Transverse colon (tissue), 4 donors: Measurements from ENCODE around the gene ZNF841. TPM values are rescaled to one million over a fixed set of nuclear protein-coding genes. Genes with fewer than 3 reads are reported as not detected.

Experiments
- DNase-seq: peaks from one replicate; pipeline ENCODE4 v3.0.0-alpha.2; 2019
- H3K27ac ChIP-seq, 4 donors: fragments of 200-600 bp; sonication (generic); 2 replicates each; pipeline ENCODE4 v1.5.1; 2016 to 2018; ENCODE audit warnings: inconsistent platforms in 4 of 4
- H3K27me3 ChIP-seq: fragments of 200-600 bp; sonication (generic); 2 replicates; pipeline ENCODE4 v1.5.1; 2017; ENCODE audit warnings: inconsistent platforms
- H3K36me3 ChIP-seq, 4 donors: fragments of 200-600 bp; sonication (generic); 2 replicates each; pipeline ENCODE4 v1.5.1; 2017 to 2019; ENCODE audit warnings: inconsistent platforms in 4 of 4
- H3K4me1 ChIP-seq, 4 donors: fragments of 200-600 bp; sonication (generic); 2 replicates each; pipeline ENCODE4 v1.5.1; 2017 to 2020; ENCODE audit warnings: inconsistent platforms in 4 of 4
- H3K4me3 ChIP-seq, 4 donors: fragments of 200-600 bp; sonication (generic); 1 replicate in 1 of 4; 2 replicates in 3 of 4; pipeline versions ENCODE4 v1.5.1 to v1.6.1; 2017 to 2019; ENCODE audit warnings: inconsistent platforms in 4 of 4
- H3K9me3 ChIP-seq, 2 donors: fragments of 200-600 bp; sonication (generic); 2 replicates each; pipeline ENCODE4 v1.5.1; 2017 to 2019; ENCODE audit warnings: inconsistent platforms in 2 of 2
- EP300 ChIP-seq: sonication (generic); formaldehyde crosslinking; IDR thresholded peaks from one replicate; pipeline ENCODE4 v1.6.1; 2017; ENCODE audit warnings: antibody characterized with exemption, low read depth
- POLR2A ChIP-seq: fragments of 450-650 bp; IDR thresholded peaks from one replicate; pipeline ENCODE4 v1.6.1; 2016; ENCODE audit warnings: antibody characterized with exemption, mild to moderate bottlenecking, moderate library complexity
- POLR2AphosphoS5 ChIP-seq, 3 donors: sonication (generic); formaldehyde crosslinking; IDR thresholded peaks; one replicate each; pipeline ENCODE4 v1.6.1; 2016; ENCODE audit warnings: antibody characterized with exemption in 3 of 3
- WGBS, 2 donors: methylation state at CpG; one replicate each; pipeline ENCODE4 v1.1.5; 2018; ENCODE audit warnings: low coverage in 1 of 2; 5-methylcytosine and 5-hydroxymethylcytosine counted together
- in situ Hi-C, 4 donors: fragments of 200-750 bp; cut with MboI; loops; one replicate each; pipeline versions ENCODE4 v1.15.0 to v1.15.1; 2017; ENCODE audit warnings: low sequenced_read_pairs in 3 of 4, low pct_ligation_motif_present in 1 of 4, low pct_unique_long_range_greater_than_20kb in 1 of 4
- intact Hi-C: fragments of 100-400 bp; cut with DNase I; formaldehyde crosslinking; loops from one replicate; pipeline ENCODE4 v1.15.1; 2023; ENCODE audit warnings: low total_unique reads
- total RNA-seq, 4 donors: library from RNA; depleted of rRNA; stranded (reverse); fragments of >200 nt; gene quantifications; one replicate each; pipeline ENCODE4 v1.1.0, GENCODE V29; 2016
- TF ChIP-seq, protein P1 (sequence below), 5 experiments: fragments of 200-600 bp in 3 of 5; fragments of 450-650 bp in 2 of 5; sonication (generic) in 3 of 5; IDR thresholded peaks; 1 replicate in 2 of 5; 2 replicates in 3 of 5; pipeline ENCODE4 v1.5.1; 2016 to 2017; ENCODE audit warnings: antibody characterized with exemption in 5 of 5, inconsistent platforms in 3 of 5, mild to moderate bottlenecking in 2 of 5, moderate library complexity in 1 of 5

ZNF841 gene
- total RNA-seq, 4 donors from 2014 or later: 15.7 to 23.7 (median 21.1) TPM

DNA sequence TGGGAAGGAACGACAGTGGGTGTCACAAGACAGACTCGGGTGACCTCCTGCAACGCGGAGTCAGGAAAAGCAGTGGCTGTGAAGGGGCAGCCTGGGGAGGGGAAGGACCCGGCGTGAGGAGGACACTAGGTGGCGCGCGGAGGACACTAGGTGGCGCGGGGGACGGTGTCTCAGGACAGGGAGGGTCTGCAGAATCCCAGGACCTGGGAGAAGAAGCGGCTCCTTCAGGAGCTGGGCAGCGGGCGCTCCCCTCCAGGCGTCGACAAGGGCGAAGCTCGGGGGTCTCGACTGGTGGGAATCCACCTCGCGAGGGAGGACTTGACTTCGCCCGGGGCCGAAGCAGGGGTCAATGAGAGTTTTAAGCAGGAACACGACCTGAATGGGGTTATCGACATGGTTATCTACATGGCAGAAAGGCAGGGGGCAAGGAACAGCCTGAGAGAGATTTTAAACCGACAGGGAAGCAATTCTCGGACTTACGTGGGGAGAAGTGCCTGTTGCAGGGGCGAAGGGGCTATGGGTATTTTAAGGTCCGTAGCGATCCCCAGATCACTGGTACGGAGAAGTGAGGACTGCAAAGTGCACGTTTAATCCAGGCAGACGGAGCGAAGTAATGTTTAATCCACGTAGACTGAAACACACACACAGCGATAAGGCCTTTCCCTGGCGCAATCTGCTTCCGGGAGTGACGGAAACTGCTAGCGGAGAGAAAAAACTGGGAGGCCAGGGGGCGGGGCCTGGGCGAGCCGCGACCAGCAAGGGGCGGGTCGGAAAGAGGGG lies 43.9 kb upstream of the ZNF841 start, which contains the start of gene ZNF616:
Gene ZNF616, minus strand, starts transcription at position 687 of the 780 bp plus-strand sequence. CDS start 9,426 bp downstream, outside the sequence.
- peak within 1 kb of the TSS; percentile 52 to 79 (median 62) for H3K4me3 ChIP-seq
- in situ Hi-C loops (loop anchor here in 2 of 4 donors (5.0 to 10.0 kb wide), 2 partner anchors 95 to 98 kb away; no protein-coding TSS in a partner anchor), intact Hi-C loops (loop anchor here (5.0 kb wide), 1 partner anchor 98 kb away; no protein-coding TSS in a partner anchor)
- H3K27ac ChIP-seq: peak within 1 kb of the TSS; percentile 94 to 100 (median 96)
- TF ChIP-seq, protein P1, sequence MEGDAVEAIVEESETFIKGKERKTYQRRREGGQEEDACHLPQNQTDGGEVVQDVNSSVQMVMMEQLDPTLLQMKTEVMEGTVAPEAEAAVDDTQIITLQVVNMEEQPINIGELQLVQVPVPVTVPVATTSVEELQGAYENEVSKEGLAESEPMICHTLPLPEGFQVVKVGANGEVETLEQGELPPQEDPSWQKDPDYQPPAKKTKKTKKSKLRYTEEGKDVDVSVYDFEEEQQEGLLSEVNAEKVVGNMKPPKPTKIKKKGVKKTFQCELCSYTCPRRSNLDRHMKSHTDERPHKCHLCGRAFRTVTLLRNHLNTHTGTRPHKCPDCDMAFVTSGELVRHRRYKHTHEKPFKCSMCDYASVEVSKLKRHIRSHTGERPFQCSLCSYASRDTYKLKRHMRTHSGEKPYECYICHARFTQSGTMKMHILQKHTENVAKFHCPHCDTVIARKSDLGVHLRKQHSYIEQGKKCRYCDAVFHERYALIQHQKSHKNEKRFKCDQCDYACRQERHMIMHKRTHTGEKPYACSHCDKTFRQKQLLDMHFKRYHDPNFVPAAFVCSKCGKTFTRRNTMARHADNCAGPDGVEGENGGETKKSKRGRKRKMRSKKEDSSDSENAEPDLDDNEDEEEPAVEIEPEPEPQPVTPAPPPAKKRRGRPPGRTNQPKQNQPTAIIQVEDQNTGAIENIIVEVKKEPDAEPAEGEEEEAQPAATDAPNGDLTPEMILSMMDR (IDR thresholded peaks at IDR 0.05): peak; percentile 72 to 93 (median 86)
- TF ChIP-seq POLR2AphosphoS5 (IDR thresholded peaks at IDR 0.05) (peak; percentile 84 to 92 (median 90)), POLR2A (peak; percentile 86), EP300 (no peak)
- H3K9me3 ChIP-seq: no peaks in the 10 kb centered on the region
- DNase-seq: peak; percentile 99
- H3K27me3 ChIP-seq: no peaks in the 10 kb centered on the region
- H3K36me3 ChIP-seq: no peaks in the 10 kb centered on the region
- H3K4me1 ChIP-seq: peaks cover 0 to 17% (median 14%) of the 10 kb centered on the region in 4 donors
- whole genome bisulfite sequencing, 2 donors: 1% methylated on average over 48 of the region's 49 CpGs; no CpG with 5 or more reads in 1 of the 2 donors

DNA sequence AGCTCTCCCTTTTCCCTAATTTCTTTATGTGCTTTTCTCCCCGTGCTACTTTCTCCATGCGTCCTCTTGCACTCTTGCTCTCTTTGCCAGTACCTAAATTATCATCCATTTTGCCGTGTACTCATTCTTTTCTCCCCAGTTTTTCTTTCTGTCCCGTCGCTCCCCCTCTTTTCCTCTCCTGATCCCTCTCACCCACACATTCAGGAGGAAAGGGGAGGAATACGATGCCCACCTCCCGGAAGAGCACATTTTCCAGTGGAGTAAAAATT lies 43.4 kb upstream of the ZNF841 start:
- peak overlapping the region; percentile 52 to 79 (median 62) for H3K4me3 ChIP-seq
- peak overlapping the region; percentile 94 to 100 (median 96) for H3K27ac ChIP-seq
- 0% methylated on average over 7 of the region's 7 CpGs for WGBS, 2 donors
- intact Hi-C loops (loop anchor here (5.0 kb wide), 1 partner anchor 98 kb away; no protein-coding TSS in a partner anchor), in situ Hi-C loops (no loop called here)
- no peaks in the 10 kb centered on the region for H3K36me3 ChIP-seq
- DNase-seq: no peak
- peaks cover 0 to 17% (median 14%) of the 10 kb centered on the region in 4 donors for H3K4me1 ChIP-seq
- TF ChIP-seq POLR2AphosphoS5 (IDR thresholded peaks at IDR 0.05): no peak
- no peak for TF ChIP-seq POLR2A
- TF ChIP-seq, protein P1 (IDR thresholded peaks at IDR 0.05): no peak
- no peak for TF ChIP-seq EP300
- H3K27me3 ChIP-seq: no peaks in the 10 kb centered on the region
- no peaks in the 10 kb centered on the region for H3K9me3 ChIP-seq

DNA sequence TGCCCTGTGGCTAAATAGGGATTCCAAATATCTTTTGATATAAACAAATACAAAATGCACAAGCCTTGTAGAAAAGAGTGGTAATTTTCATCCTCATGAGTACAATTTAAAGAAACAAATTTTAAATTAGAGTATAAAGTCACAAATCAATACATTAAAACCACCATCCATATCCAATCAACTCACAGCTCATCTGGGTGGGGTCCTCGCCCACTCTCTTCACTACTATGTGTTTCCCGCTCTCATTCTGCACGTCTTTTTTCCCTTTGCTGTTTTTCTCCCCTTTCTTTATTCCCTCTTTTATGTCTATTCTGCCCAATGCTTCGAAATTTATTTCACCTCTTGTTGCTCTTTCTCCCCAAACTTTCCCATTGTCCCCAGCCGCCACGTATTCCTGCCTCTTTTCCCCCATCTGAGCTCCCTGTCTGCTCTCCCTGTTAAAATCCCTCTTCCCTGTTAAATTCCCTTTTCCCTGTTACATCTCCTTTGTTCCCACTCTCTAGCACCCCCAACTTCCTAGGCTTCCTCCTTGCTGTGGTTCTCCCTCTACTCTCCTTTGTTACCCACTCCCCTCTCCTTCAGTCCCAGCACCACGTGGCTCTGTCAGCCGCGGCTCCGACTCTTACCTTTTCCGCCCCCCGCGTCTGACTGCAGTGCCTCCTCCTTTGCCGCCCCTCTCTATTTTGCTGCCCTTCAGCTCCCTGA lies 42.9 kb upstream of the ZNF841 start:
- peak overlapping the region; percentile 52 to 79 (median 62) for H3K4me3 ChIP-seq
- TF ChIP-seq EP300 (no peak), POLR2A (no peak)
- TF ChIP-seq, protein P1 (IDR thresholded peaks at IDR 0.05): no peak
- H3K36me3 ChIP-seq: no peaks in the 10 kb centered on the region
- in situ Hi-C loops: no loop called here
- peaks cover 0 to 17% (median 14%) of the 10 kb centered on the region in 4 donors for H3K4me1 ChIP-seq
- 9 to 10% methylated on average over 9 to 14 of the region's 14 CpGs for WGBS, 2 donors
- H3K27me3 ChIP-seq: no peaks in the 10 kb centered on the region
- DNase-seq: peak; percentile 25
- peak overlapping the region; percentile 94 to 100 (median 96) for H3K27ac ChIP-seq
- intact Hi-C loops: loop anchor here (5.0 kb wide), 1 partner anchor 99 kb away; no protein-coding TSS in a partner anchor
- H3K9me3 ChIP-seq: no peaks in the 10 kb centered on the region

DNA sequence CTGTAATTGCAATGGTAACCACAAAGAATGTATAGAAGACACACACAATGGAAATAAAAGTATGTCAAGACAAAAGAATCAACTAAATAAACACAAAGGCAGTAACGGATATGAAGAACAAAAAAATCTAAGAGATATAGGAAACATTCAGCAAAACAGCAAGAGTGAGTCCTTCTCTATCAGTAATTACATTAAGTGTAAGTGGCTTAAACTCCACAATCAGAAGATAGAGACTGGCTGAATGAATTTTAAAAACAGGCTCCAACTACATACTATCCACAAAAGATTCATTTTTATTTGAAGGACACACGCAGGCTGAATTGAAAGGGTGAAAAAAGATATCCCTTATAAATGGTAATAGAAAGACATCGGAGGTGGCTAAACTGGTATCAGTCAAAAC lies 24.7 kb upstream of the ZNF841 start:
- intact Hi-C loops (no loop called here), in situ Hi-C loops (no loop called here)
- no peak overlapping the region for H3K27ac ChIP-seq
- no peaks in the 10 kb centered on the region for H3K4me1 ChIP-seq
- WGBS, 2 donors: 95 to 100% methylated on average over 3 of the region's 3 CpGs
- TF ChIP-seq EP300: no peak
- TF ChIP-seq, protein P1 (IDR thresholded peaks at IDR 0.05): no peak
- TF ChIP-seq POLR2A: no peak
- no peak for TF ChIP-seq POLR2AphosphoS5 (IDR thresholded peaks at IDR 0.05)
- no peak for DNase-seq
- peaks cover 14 to 100% (median 57%) of the 10 kb centered on the region in 4 donors for H3K36me3 ChIP-seq
- peaks cover 95 to 98% of the 10 kb centered on the region in 2 donors for H3K9me3 ChIP-seq
- H3K27me3 ChIP-seq: no peaks in the 10 kb centered on the region
- H3K4me3 ChIP-seq: no peak overlapping the region
